CD4-positive, alpha-beta T cell treated with Interleukin-10 for 1 hour (primary cell): ENCODE data around the gene ZNF136.
A peak's percentile ranks its signal among the peaks of the same experiment; 100 is the strongest.

ENCODE experiments used
- DNase-seq: peaks from one replicate; pipeline ENCODE4 v3.0.0-alpha.2; 2020

ZNF136 gene

GRCh38 chr19:12194827-12195731, 32.2 kb downstream of the ZNF136 start:
- peak; percentile 72 for DNase-seq

GRCh38 chr19:12198136-12198535, 35.2 kb downstream of the ZNF136 start:
- no peak for DNase-seq

GRCh38 chr19:12199757-12200419, 37.0 kb downstream of the ZNF136 start:
- no peak for DNase-seq

GRCh38 chr19:12202250-12202649, 39.4 kb downstream of the ZNF136 start:
- DNase-seq: peak; percentile 69

DNA sequence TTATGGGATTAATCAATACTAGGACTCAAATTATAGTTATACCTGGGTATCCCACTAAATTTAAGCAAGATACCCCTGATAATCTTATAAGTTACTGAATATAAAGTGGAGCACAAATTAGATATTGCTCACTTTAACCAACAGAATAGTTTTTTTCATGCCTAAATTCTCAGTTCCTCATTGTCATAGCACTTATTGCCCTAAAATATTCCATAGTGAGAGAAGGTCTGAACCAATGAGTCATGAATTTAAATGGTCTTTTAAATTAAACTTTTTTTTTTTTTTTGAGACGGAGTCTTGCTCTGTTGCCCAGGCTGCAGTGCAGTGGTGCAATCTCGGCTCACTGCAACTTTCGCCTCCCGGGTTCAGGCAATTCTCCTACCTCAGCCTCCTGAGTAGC, 42.4 kb downstream of the ZNF136 start:
- DNase-seq: no peak

- no peak for DNase-seq
Measured at GRCh38 chr19:12208221-12208620, 45.3 kb downstream of the ZNF136 start.

GRCh38 chr19:12217332-12217731, 54.4 kb downstream of the ZNF136 start:
- no peak for DNase-seq

DNA sequence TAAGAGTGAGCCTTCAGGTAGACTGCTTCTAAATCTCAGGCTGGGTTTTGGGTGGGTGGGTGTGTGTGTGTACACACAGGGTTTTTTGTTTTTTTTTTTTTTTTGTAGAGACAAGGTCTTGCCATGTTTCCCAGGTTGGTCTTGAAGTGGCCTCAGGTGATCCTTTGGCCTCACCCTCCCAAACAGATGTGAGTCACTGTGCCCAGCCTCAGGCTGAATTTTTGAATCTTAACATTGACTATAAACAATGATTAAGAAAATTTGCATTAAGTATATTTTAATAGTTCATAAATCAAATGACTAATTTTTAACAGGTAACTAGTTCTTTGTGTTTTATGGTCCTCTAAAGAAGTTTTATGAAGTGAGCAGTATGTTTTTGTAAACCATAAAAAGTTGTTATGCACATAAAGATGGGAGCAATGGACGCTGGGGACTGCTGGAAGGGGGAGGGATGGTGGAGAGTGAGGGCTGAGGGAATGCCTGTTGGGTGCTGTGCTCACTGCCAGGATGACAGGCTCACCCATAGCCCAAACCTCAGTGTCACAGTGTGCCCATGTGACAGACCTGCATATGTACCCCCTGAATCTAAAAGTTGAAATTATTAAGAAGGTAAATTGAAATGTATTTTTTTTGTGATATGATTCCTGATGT, 60.2 kb downstream of the ZNF136 start:
- DNase-seq: no peak

DNA sequence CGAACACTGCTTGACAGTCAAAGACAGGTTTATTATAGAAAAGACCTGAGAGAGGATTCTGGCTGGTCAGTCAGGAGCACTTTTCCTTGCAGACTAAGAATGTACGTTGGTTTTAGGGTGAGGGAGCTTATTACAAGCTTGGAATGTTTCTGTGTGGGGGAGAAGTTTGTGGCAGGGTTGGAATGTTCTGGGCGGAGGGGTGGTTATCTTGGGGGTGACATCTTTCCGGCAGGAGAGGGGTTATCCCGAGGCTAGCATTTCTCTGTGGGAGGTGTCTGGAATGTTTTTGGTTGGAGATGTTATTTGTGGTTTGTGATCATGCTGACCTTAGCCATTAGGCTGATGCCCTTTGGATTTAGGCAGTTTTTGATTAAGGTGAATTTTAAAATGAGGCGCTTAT, 61.8 kb downstream of the ZNF136 start:
- DNase-seq: no peak

- no peak for DNase-seq
Measured at GRCh38 chr19:12229990-12230389, 67.1 kb downstream of the ZNF136 start.

GRCh38 chr19:12230751-12231733, 68.1 kb downstream of the ZNF136 start:
- DNase-seq: no peak

DNA sequence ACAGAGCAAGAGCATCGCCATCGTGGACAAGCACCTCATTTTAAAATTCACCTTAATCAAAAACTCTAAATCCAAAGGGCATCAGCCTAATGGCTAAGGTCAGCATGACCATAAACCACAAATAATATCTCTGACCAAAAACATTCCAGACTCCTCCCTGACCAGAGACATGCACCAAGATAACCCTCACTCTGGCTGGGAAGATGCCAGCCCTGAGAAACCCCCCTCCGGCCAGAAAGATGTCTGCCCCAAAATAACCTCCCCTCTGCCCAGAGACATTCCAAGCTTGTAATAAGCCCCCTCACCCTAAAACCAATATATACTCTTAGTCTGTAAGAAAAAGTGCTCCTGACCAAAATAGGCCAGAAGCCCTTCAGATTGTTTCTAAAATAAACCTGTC, 70.1 kb downstream of the ZNF136 start:
- no peak for DNase-seq

DNA sequence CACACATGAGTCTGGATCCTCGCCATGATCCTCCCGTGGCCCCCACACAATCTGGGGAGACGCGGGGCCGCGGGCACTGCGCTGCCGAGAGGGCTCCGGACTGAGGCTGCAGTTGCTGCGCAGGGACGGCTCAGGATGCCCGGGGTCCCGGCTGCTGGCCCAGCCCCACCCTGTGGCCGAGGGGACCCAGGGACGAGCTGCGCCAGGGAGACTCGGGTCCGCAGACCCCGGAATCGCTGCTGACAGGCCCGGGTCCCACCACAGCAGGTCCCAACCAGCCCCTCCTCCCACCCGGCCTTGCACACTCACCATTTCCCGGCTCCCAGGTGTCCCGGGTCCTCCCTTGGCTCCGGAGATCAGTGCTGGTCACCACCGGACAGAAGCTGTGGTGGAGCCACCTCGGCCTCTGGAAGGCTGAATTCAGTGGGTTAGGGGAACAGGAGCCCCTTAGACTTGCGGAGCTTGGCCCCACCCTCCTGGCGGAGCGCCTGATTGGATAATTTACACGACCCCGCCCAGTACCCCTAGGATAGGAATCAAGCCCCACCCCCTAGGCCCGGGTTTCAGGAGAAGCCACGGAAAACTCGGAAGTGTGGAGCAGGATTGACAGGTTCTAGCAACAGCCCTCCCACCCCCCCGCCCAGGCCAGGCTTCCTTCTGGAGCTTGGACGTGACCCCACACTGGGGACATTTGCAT, 74.4 kb downstream of the ZNF136 start:
- DNase-seq: no peak
